Keratinocyte (primary cell): ENCODE data around the gene KCNG2.

Experiments used
- EZH2 ChIP-seq: IDR thresholded peaks from one replicate; pipeline ENCODE4 v1.6.1; 2012; ENCODE audit warnings: inconsistent platforms, mild to moderate bottlenecking, low read length, moderate library complexity
- TF ChIP-seq, protein P1 (sequence below), 3 experiments: IDR thresholded peaks in 1 of 3; conservative IDR thresholded peaks in 1 of 3; optimal IDR thresholded peaks in 1 of 3; 2 replicates in 2 of 3; 3 replicates in 1 of 3; pipeline versions ENCODE3 to v1.5.1; 2011; ENCODE audit warnings: low read length in 3 of 3, mild to moderate bottlenecking in 3 of 3, moderate library complexity in 2 of 3, control low read depth in 1 of 3, inconsistent platforms in 1 of 3; ENCODE audit not compliant: insufficient read depth in 2 of 3; ENCODE audit errors: extremely low read depth in 1 of 3

DNA sequence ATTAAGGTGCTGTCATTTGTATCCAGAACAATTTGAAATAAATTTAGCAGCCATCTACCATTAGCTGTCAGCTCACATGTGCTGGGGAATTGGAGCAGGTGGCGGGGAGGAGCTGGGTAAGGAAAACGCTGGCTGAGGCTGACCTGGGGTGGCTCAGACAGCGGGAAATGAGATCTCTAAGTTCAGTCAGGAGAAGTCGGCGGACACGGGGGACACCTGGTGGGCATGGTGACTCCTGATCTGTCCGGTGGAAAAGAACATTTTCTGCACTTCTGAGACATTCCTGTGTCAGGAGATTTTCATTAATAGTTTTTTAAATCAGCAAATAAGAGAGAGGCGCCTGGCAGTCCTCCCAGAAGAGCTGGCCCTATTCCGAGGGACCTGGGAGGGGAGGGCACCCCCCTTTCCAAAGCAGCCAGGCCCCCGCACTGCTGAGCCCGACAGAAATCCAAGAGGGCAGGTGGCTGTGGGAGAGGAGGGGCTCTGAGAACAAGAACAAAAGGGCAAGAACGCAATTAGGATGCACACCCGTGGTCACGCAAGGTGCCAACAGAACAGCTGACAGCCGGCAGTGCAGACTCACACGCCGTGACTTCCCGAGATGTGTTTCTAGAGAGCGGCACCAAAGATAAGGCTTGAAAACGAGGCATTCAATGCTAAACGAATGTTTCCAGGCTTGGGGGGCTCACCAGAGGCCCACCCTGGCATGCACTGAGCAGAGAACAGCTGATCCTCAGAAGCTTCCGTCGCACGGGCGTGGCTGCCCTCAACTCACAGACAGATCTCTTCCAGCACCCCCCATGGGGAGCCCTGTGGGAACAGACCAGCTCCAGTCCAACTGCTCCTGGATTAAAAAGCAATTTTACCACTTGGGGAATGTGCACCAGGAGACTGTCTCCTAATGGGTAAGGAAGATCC is 127.3 kb downstream of the KCNG2 start:
- TF ChIP-seq, protein P1, sequence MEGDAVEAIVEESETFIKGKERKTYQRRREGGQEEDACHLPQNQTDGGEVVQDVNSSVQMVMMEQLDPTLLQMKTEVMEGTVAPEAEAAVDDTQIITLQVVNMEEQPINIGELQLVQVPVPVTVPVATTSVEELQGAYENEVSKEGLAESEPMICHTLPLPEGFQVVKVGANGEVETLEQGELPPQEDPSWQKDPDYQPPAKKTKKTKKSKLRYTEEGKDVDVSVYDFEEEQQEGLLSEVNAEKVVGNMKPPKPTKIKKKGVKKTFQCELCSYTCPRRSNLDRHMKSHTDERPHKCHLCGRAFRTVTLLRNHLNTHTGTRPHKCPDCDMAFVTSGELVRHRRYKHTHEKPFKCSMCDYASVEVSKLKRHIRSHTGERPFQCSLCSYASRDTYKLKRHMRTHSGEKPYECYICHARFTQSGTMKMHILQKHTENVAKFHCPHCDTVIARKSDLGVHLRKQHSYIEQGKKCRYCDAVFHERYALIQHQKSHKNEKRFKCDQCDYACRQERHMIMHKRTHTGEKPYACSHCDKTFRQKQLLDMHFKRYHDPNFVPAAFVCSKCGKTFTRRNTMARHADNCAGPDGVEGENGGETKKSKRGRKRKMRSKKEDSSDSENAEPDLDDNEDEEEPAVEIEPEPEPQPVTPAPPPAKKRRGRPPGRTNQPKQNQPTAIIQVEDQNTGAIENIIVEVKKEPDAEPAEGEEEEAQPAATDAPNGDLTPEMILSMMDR (optimal IDR thresholded peaks at IDR 0.05 in 1 of 3, IDR thresholded peaks at IDR 0.05 in 1 of 3, conservative IDR thresholded peaks at IDR 0.05 in 1 of 3; ENCODE audit: extremely low read depth in 1 of 3, insufficient read depth in 2 of 3, low read length in 3 of 3), result no peak
- no peak for TF ChIP-seq EZH2
